NB4 (cell line): ENCODE results near the gene SPTA1.

Experiments used
- CTCF ChIP-seq: IDR thresholded peaks from one replicate; pipeline ENCODE4 v1.5.1; 2012; ENCODE audit warnings: low read depth, low read length
- MAX ChIP-seq: IDR thresholded peaks from 2 replicates; pipeline ENCODE4 v1.6.1; 2011; ENCODE audit warnings: low read depth, low read length
- MYC ChIP-seq: IDR thresholded peaks from 2 replicates; pipeline ENCODE4 v1.6.1; 2011; ENCODE audit warnings: low read depth, low read length
- POLR2A ChIP-seq: IDR thresholded peaks from 2 replicates; pipeline ENCODE4 v1.6.1; 2011; ENCODE audit warnings: mild to moderate bottlenecking; ENCODE audit not compliant: insufficient read length; ENCODE audit errors: extremely low read depth

GRCh38 chr1:158706096-158706495, 19.6 kb upstream of the SPTA1 start:
- no peak for TF ChIP-seq CTCF
- no peak for TF ChIP-seq POLR2A
- TF ChIP-seq MAX = no peak
- no peak for TF ChIP-seq MYC
